SK-N-SH (cell line): ENCODE results near the gene EYA2. TPM values are rescaled to one million over a fixed set of nuclear protein-coding genes. Genes with fewer than 3 reads are reported as not detected.

Experiments
- CTCF ChIA-PET: fragments of 300-600, 350-600 bp; formaldehyde crosslinking; extraction: SDS; loops from one replicate; lab custom pipeline; 2021; lab: Yijun Ruan, JAX
- POLR2A ChIA-PET: fragments of 350-600 bp; sonication (Branson Sonifier 250); formaldehyde crosslinking; extraction: SDS; loops from one replicate; lab custom pipeline; 2020; ENCODE audit warnings: antibody characterized with exemption, inconsistent platforms; lab: Yijun Ruan, JAX
- DNase-seq: peaks from one replicate; pipeline ENCODE4 v3.0.0; 2012
- H2AFZ ChIP-seq: fragments of 200-600 bp; sonication (generic); 2 replicates; pipeline ENCODE4 v1.8.1; 2016; ENCODE audit warnings: antibody characterized with exemption, mild to moderate bottlenecking, low read depth
- H3F3A ChIP-seq: fragments of 200-600 bp; sonication (generic); replicated peaks from 2 replicates; pipeline ENCODE3; 2016; ENCODE audit warnings: antibody characterized with exemption, mild to moderate bottlenecking; ENCODE audit not compliant: insufficient read depth
- H3K27ac ChIP-seq, 2 experiments: fragments of 200-500 bp in 1 of 2; fragments of 200-600 bp in 1 of 2; sonication (Bioruptor generic) in 1 of 2; sonication (generic), shearing (Covaris generic) in 1 of 2; 2 replicates each; pipeline versions ENCODE4 v1.5.1 to v1.6.1; 2014 to 2016; ENCODE audit warnings: low read depth in 2 of 2, inconsistent platforms in 1 of 2, low read length in 1 of 2, mild to moderate bottlenecking in 1 of 2, mixed read lengths in 1 of 2
- H3K27me3 ChIP-seq: fragments of 200-600 bp; sonication (generic), shearing (Covaris generic); 2 replicates; pipeline ENCODE4 v1.6.1; 2016; ENCODE audit warnings: mixed run types; ENCODE audit not compliant: insufficient read depth
- H3K36me3 ChIP-seq, 2 experiments: fragments of 200-500 bp in 1 of 2; fragments of 200-600 bp in 1 of 2; sonication (Bioruptor generic) in 1 of 2; sonication (generic) in 1 of 2; replicated peaks in 1 of 2; 2 replicates each; pipeline versions ENCODE3 to v1.5.1; 2014 to 2016; ENCODE audit warnings: low read length in 1 of 2, mild to moderate bottlenecking in 1 of 2; ENCODE audit not compliant: insufficient read depth in 2 of 2, control insufficient read depth in 1 of 2
- H3K4me1 ChIP-seq, 2 experiments: fragments of 200-500 bp in 1 of 2; fragments of 200-600 bp in 1 of 2; sonication (Bioruptor generic) in 1 of 2; sonication (generic), shearing (Covaris generic) in 1 of 2; 2 replicates each; pipeline versions ENCODE4 v1.5.1 to v1.6.1; 2014 to 2016; ENCODE audit warnings: low read depth in 1 of 2, low read length in 1 of 2, mixed run types in 1 of 2; ENCODE audit not compliant: insufficient read depth in 2 of 2, control insufficient read depth in 1 of 2
- H3K4me2 ChIP-seq: fragments of 200-600 bp; sonication (generic), shearing (Covaris generic); 2 replicates; pipeline ENCODE4 v1.6.1; 2017; ENCODE audit warnings: mixed run types
- H3K4me3 ChIP-seq, 2 experiments: fragments of 200-500 bp in 1 of 2; fragments of 200-600 bp in 1 of 2; sonication (Bioruptor generic) in 1 of 2; sonication (generic), shearing (Covaris generic) in 1 of 2; 2 replicates each; pipeline versions ENCODE4 v1.5.1 to v1.8.1; 2014 to 2016; ENCODE audit warnings: low read depth in 2 of 2, inconsistent platforms in 1 of 2, low read length in 1 of 2, mild to moderate bottlenecking in 1 of 2, mixed read lengths in 1 of 2, moderate library complexity in 1 of 2
- H3K79me2 ChIP-seq: fragments of 200-600 bp; sonication (generic); 2 replicates; pipeline ENCODE4 v1.8.1; 2017; ENCODE audit warnings: mild to moderate bottlenecking; ENCODE audit not compliant: insufficient read depth
- H3K9ac ChIP-seq: fragments of 200-600 bp; sonication (generic); 2 replicates; pipeline ENCODE4 v1.6.1; 2017; ENCODE audit warnings: mixed run types
- H3K9me2 ChIP-seq: fragments of 200-600 bp; sonication (generic); 2 replicates; pipeline ENCODE4 v1.6.1; 2017; ENCODE audit warnings: mixed run types
- H3K9me3 ChIP-seq: fragments of 200-600 bp; sonication (generic); 2 replicates; pipeline ENCODE4 v1.6.1; 2017; ENCODE audit warnings: mixed run types, mild to moderate bottlenecking, moderate library complexity
- H4K20me1 ChIP-seq: fragments of 200-600 bp; sonication (generic); 2 replicates; pipeline ENCODE4 v1.6.1; 2017; ENCODE audit warnings: mild to moderate bottlenecking, mixed run types; ENCODE audit not compliant: insufficient read depth
- CTCF ChIP-seq: fragments of 200-600 bp; sonication (generic); IDR thresholded peaks from 2 replicates; pipeline ENCODE4 v1.6.1; 2017; ENCODE audit warnings: antibody characterized with exemption, mild to moderate bottlenecking, moderate library complexity
- FOXJ3 ChIP-seq: sonication (generic); formaldehyde crosslinking; IDR thresholded peaks from 2 replicates; pipeline ENCODE4 v1.5.1; 2020; ENCODE audit warnings: mild to moderate bottlenecking, missing genetic modification reagents
- IRF3 ChIP-seq: fragments of 150-350 bp; IDR thresholded peaks from 2 replicates; pipeline ENCODE4 v1.6.1; 2016; ENCODE audit warnings: mild to moderate bottlenecking, low read depth, low read length
- POLR2AphosphoS5 ChIP-seq: IDR thresholded peaks from 2 replicates; pipeline ENCODE4 v1.6.1; 2012; ENCODE audit warnings: low read depth, low read length
- RAD21 ChIP-seq: IDR thresholded peaks from 2 replicates; pipeline ENCODE4 v1.6.1; 2012; ENCODE audit warnings: mild to moderate bottlenecking, low read length
- RCOR1 ChIP-seq: fragments of 150-350 bp; IDR thresholded peaks from 2 replicates; pipeline ENCODE4 v1.6.1; 2017; ENCODE audit warnings: antibody characterized with exemption, low read length
- REST ChIP-seq: IDR thresholded peaks from 2 replicates; pipeline ENCODE4 v1.6.1; 2012; ENCODE audit warnings: mild to moderate bottlenecking, low read depth, low read length, moderate library complexity
- TEAD4 ChIP-seq: IDR thresholded peaks from 2 replicates; pipeline ENCODE4 v1.4.0; 2012; ENCODE audit warnings: mild to moderate bottlenecking, borderline replicate concordance; ENCODE audit not compliant: insufficient read depth
- YY1 ChIP-seq: IDR thresholded peaks from 2 replicates; pipeline ENCODE4 v1.4.0; 2012; ENCODE audit warnings: low read depth, mild to moderate bottlenecking
- WGBS: methylation state at CpG from one replicate; pipeline ENCODE4 v1.1.6; 2017; ENCODE audit warnings: low lambda C conversion rate; 5-methylcytosine and 5-hydroxymethylcytosine counted together
- polyA plus RNA-seq, 3 experiments: library from polyadenylated mRNA; depleted of rRNA; stranded (reverse); fragments of >200 nt; gene quantifications; 2 replicates each; pipeline ENCODE4 v1.2.3, GENCODE V29; 2012

EYA2 gene
- polyA plus RNA-seq, 1 of the 3 experiments (the other 2 are of a cell fraction): 0.05 TPM

GRCh38 chr20:46948081-46948480, 53.4 kb downstream of the EYA2 start:
- H3K9me2 ChIP-seq: no peaks in the 10 kb centered on the region
- H3K9ac ChIP-seq: no peak overlapping the region
- H3F3A ChIP-seq: no peaks in the 10 kb centered on the region
- ChIA-PET CTCF (interaction anchor here (0.8 to 2.6 kb wide), 2 partner anchors 15 to 16 kb away, joined by 3 to 7 read pairs; no protein-coding TSS in a partner anchor), POLR2A (no interaction called here)
- no peaks in the 10 kb centered on the region for H3K4me1 ChIP-seq
- no peak overlapping the region for H3K27ac ChIP-seq
- no peaks in the 10 kb centered on the region for H4K20me1 ChIP-seq
- H3K79me2 ChIP-seq: no peaks in the 10 kb centered on the region
- 57% methylated on average over 3 of the region's 3 CpGs for WGBS
- DNase-seq: no peak
- H2AFZ ChIP-seq: no peak overlapping the region
- TF ChIP-seq REST (no peak), POLR2AphosphoS5 (no peak), CTCF (no peak)
- no peak overlapping the region for H3K4me2 ChIP-seq
- no peaks in the 10 kb centered on the region for H3K9me3 ChIP-seq
- no peaks in the 10 kb centered on the region; the same call in 1 of the 2 replicates for H3K27me3 ChIP-seq
- H3K4me3 ChIP-seq: no peak overlapping the region
- no peaks in the 10 kb centered on the region for H3K36me3 ChIP-seq

- H4K20me1 ChIP-seq: no peaks in the 10 kb centered on the region
- 14% methylated on average over 4 of the region's 4 CpGs for WGBS
- no peak overlapping the region for H3K9ac ChIP-seq
- TF ChIP-seq YY1: no peak
- no peak for TF ChIP-seq TEAD4
- TF ChIP-seq RAD21: no peak
- TF ChIP-seq FOXJ3 (CRISPR knock-in tag): no peak
- no peak for TF ChIP-seq RCOR1
- TF ChIP-seq CTCF: no peak
- TF ChIP-seq IRF3: no peak
- no peak overlapping the region for H3K4me2 ChIP-seq
- H3K79me2 ChIP-seq: no peaks in the 10 kb centered on the region
- CTCF ChIA-PET: no interaction called here
- no peaks in the 10 kb centered on the region for H3K9me3 ChIP-seq
- POLR2A ChIA-PET: no interaction called here
- no peaks in the 10 kb centered on the region for H3F3A ChIP-seq
- DNase-seq: no peak
- H3K36me3 ChIP-seq: no peaks in the 10 kb centered on the region
- no peaks in the 10 kb centered on the region for H3K4me1 ChIP-seq
- no peak overlapping the region for H2AFZ ChIP-seq
- no peaks in the 10 kb centered on the region for H3K9me2 ChIP-seq
- no peaks in the 10 kb centered on the region; the same call in 1 of the 2 replicates for H3K27me3 ChIP-seq
- H3K27ac ChIP-seq: no peak overlapping the region
- no peak overlapping the region for H3K4me3 ChIP-seq
Measured at GRCh38 chr20:46951405-46951804, 56.8 kb downstream of the EYA2 start.
